Motor neuron (in vitro differentiated cells): ENCODE results near the gene ABI3BP. TPM values are rescaled to one million over a fixed set of nuclear protein-coding genes. Genes with fewer than 3 reads are reported as not detected.

Source experiments
- ATAC-seq, 8 experiments: fragments of 200-7000 bp; cut with Tn5 transposase; replicated peaks in 6 of 8; 2 replicates each; pipeline ENCODE4 v1.8.0; 2021; ENCODE audit warnings: mild to moderate bottlenecking in 8 of 8, moderate library complexity in 8 of 8
- H3K27ac ChIP-seq, 2 donors: fragments of 250-450 bp; sonication (Bioruptor Pico); 2 replicates each; pipeline ENCODE4 v1.9.0; 2021; ENCODE audit warnings: antibody characterized with exemption in 2 of 2, mild to moderate bottlenecking in 2 of 2, moderate library complexity in 1 of 2
- H3K4me1 ChIP-seq, 2 donors: fragments of 250-450 bp; sonication (Bioruptor Pico); replicated peaks in 1 of 2; 2 replicates each; pipeline ENCODE4 v1.6.1; 2021; ENCODE audit warnings: antibody characterized with exemption in 2 of 2, mild to moderate bottlenecking in 2 of 2, moderate library complexity in 1 of 2
- H3K4me3 ChIP-seq, 5 donors: fragments of 250-450 bp; sonication (Bioruptor Pico); 2 replicates each; pipeline ENCODE4 v1.9.0; 2021; ENCODE audit warnings: antibody characterized with exemption in 5 of 5, mild to moderate bottlenecking in 5 of 5, moderate library complexity in 4 of 5
- WGBS, 10 experiments: fragments of 450-650 bp; shearing (Covaris generic); methylation state at CpG; one replicate each; pipeline ENCODE4 v1.0.0; 2022; 5-methylcytosine and 5-hydroxymethylcytosine counted together
- in situ Hi-C, 9 experiments: fragments of 400-800 bp; cut with MboI; loops; one replicate each; pipeline ENCODE4 v1.15.0; 2021; ENCODE audit warnings: low sequenced_read_pairs in 9 of 9, low pct_unique_long_range_greater_than_20kb in 2 of 9; ENCODE audit not compliant: unreplicated experiment in 9 of 9
- total RNA-seq, 8 experiments: library from RNA; unstranded; fragments of 300-600 nt; gene quantifications; 2 replicates each; pipeline versions ENCODE4 v1.2.3 to v1.2.4, GENCODE V29; 2022

The ABI3BP gene
- total RNA-seq, 8 experiments from 2014 or later = 1.0 to 8.1 (median 2.3) TPM

DNA sequence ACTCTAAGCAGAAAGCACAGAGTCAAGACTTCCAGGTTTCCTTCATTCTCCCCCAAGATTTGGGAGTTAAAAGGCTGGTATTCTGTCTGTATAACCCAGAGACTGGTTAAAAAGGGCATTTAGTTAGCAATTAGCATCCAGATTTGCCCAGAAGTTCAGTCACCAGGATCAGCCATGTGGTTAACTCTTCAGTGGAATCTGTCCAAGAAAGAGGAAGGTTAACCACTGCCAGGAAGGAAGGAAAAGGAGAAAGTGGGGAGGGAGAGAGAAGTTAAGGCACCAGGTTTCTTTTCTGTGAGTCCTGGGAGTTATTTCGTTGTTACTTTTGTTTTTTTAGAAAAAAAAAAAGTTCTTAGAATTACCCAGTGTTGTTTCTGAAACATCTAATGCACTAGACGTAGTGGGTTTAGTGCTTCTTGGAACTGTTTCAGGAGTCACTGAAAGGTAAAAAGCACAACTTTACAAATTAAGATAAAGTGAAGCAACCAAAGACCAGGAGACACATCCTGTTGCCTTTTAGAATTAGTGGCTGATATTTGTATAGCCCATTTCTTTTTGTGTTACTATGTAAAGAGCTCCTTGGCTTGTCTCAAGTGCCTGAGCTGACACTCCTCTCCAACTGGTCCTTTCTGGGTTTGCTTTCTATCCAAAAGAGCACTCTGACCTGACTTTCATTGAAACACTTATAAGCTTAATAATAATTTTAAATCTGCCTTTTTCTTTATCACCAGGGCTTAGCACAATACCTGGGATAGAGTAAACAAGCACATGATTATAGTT, 128.6 kb downstream of the ABI3BP start:
- no peak overlapping the region for H3K4me3 ChIP-seq
- no peaks in the 10 kb centered on the region for H3K4me1 ChIP-seq
- WGBS, 10 experiments = 0 to 100% (median 56%) methylated on average over 1 to 2 of the region's 2 CpGs; no CpG with 5 or more reads in 1 of the 10 experiments
- in situ Hi-C loops = no loop called here
- no peak overlapping the region for H3K27ac ChIP-seq
- no peak for ATAC-seq

GRCh38 chr3:100857863-100858262, 135.4 kb downstream of the ABI3BP start:
- no peak for ATAC-seq
- H3K4me3 ChIP-seq = no peak overlapping the region
- WGBS, 10 experiments = 71 to 100% (median 88%) methylated on average over 1 to 2 of the region's 2 CpGs; no CpG with 5 or more reads in 1 of the 10 experiments
- no peak overlapping the region for H3K27ac ChIP-seq
- peaks cover under 1 to 2% of the 10 kb centered on the region in 2 donors for H3K4me1 ChIP-seq
- in situ Hi-C loops = no loop called here

DNA sequence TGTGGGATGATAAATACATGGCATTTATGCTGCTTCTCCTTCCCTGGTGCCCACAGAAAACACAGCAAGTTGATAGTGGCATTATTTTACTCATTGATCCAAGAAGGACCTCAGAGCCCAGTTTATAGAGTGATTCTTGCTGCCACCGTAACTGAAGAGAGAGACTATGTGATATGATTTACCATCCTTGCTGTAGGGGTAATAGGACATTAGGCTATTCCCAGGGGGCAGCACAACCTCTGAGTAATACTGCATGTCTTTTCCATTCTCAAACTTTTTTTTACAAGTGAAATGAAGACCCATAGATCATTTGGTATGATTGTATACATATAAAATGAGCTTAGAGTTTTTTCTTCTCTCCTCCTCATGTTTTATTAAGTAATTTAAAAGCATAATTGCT, 136.4 kb downstream of the ABI3BP start:
- peak in 3 of 8 experiments; percentile 55 to 82 (median 62) for ATAC-seq
- 40 to 100% (median 73%) methylated on average over 1 of the region's 1 CpG; no CpG with 5 or more reads in 4 of the 10 experiments for WGBS, 10 experiments

DNA sequence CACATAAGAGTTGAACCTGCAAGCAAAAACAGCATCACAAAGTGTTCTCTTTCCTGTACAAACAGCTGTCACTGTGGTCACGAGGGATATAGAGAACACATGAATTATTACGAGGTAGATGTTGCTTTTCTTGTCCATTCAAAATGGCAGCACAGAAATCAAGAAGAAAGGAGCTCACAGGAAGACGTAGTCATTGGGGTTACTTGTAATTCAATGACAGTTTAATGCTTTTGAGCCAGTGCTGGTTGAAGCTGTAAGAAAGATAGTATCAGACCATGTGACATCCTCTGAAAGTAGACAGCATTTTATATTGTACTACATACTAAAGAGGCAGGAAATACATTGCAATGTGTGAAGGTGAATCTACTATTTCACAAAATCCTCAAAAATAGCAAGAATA, 140.4 kb downstream of the ABI3BP start:
- Histone ChIP-seq H3K27ac (no peak overlapping the region), H3K4me3 (no peak overlapping the region), H3K4me1 (peaks cover 6 to 8% of the 10 kb centered on the region in 2 donors)
- 50 to 94% (median 67%) methylated on average over 1 to 3 of the region's 3 CpGs; no CpG with 5 or more reads in 1 of the 10 experiments for WGBS, 10 experiments
- peak in 5 of 8 experiments; percentile 36 to 84 (median 62) for ATAC-seq
- in situ Hi-C loops = no loop called here

More for the DNA sequence above, 136.4 kb downstream of the ABI3BP start:
- Histone ChIP-seq H3K4me3 (no peak overlapping the region), H3K4me1 (peaks cover 6 to 8% of the 10 kb centered on the region in 2 donors), H3K27ac (no peak overlapping the region)
- in situ Hi-C loops = no loop called here

- Histone ChIP-seq H3K4me1 (peaks cover 6 to 8% of the 10 kb centered on the region in 2 donors), H3K27ac (no peak overlapping the region), H3K4me3 (no peak overlapping the region)
- no peak for ATAC-seq
- in situ Hi-C loops = no loop called here
- WGBS, 10 experiments = 21 to 82% (median 64%) methylated on average over 2 of the region's 2 CpGs; no CpG with 5 or more reads in 1 of the 10 experiments
Measured at GRCh38 chr3:100850701-100851100, 142.5 kb downstream of the ABI3BP start.

DNA sequence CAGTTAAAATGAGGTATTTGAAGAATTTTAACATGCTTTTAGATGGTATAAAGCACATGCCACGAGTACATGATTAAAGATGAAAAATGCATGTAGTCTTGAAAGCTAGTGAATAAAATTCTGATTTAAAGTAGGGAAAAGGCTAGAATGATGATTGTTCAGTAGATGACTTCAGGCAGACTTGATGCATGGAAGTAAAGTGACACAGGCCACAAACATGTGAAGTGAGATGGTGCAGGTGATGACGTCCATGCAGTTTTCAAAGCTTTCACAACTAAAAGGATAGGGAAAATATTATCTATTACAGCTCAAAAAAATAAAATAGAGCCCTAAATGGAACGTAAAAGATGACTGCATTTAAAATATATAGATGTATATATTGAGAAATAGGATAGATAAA, 143.1 kb downstream of the ABI3BP start:
- H3K4me3 ChIP-seq = no peak overlapping the region
- peaks cover 6 to 8% of the 10 kb centered on the region in 2 donors for H3K4me1 ChIP-seq
- in situ Hi-C loops = no loop called here
- 18 to 92% (median 63%) methylated on average over 2 to 3 of the region's 3 CpGs; no CpG with 5 or more reads in 1 of the 10 experiments for WGBS, 10 experiments
- H3K27ac ChIP-seq = no peak overlapping the region
- ATAC-seq = no peak

- Histone ChIP-seq H3K4me1 (no peaks in the 10 kb centered on the region), H3K4me3 (no peak overlapping the region), H3K27ac (no peak overlapping the region)
- in situ Hi-C loops = loop anchor here in 1 of 9 experiments (25.0 kb wide), 1 partner anchor 518 kb away; no protein-coding TSS in a partner anchor
- ATAC-seq = no peak
- WGBS, 10 experiments = 47 to 96% (median 80%) methylated on average over 3 to 8 of the region's 8 CpGs
Measured at GRCh38 chr3:100844063-100844936, 148.9 kb downstream of the ABI3BP start.

DNA sequence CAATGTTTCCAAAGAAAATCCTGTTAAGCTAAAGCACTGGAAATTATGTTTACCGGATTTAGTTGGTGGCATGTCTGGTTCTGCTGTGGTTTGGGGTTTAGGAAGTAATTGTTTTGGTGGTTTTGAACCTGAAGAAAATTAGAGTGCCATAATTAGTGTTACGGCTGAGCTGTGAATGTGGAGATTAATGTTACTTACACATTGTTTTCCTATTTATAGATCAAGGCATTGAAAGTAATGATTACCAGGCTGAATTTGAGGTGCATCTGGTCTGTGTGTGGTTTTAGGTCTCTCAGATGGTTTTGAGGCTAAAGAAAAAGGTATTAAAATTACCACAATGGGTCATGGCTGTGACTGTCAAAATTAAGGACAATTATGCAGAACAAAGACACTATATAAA, 155.1 kb downstream of the ABI3BP start:
- no peak for ATAC-seq
- WGBS, 10 experiments = 0 to 100% (median 78%) methylated on average over 1 to 2 of the region's 2 CpGs; no CpG with 5 or more reads in 1 of the 10 experiments
- H3K27ac ChIP-seq = no peak overlapping the region
- no peak overlapping the region for H3K4me3 ChIP-seq
- no peaks in the 10 kb centered on the region for H3K4me1 ChIP-seq
- in situ Hi-C loops = loop anchor here in 1 of 9 experiments (25.0 kb wide), 1 partner anchor 524 kb away; no protein-coding TSS in a partner anchor

GRCh38 chr3:100836661-100837060, 156.6 kb downstream of the ABI3BP start:
- no peaks in the 10 kb centered on the region for H3K4me1 ChIP-seq
- no peak overlapping the region for H3K4me3 ChIP-seq
- H3K27ac ChIP-seq = no peak overlapping the region
- no peak for ATAC-seq
- WGBS, 10 experiments = 0 to 100% (median 86%) methylated on average over 1 of the region's 1 CpG; no CpG with 5 or more reads in 1 of the 10 experiments
- in situ Hi-C loops = loop anchor here in 1 of 9 experiments (25.0 kb wide), 1 partner anchor 526 kb away; no protein-coding TSS in a partner anchor

- WGBS, 10 experiments = 38 to 100% (median 77%) methylated on average over 1 to 5 of the region's 5 CpGs
- no peak for ATAC-seq
- Histone ChIP-seq H3K4me1 (no peaks in the 10 kb centered on the region), H3K27ac (no peak overlapping the region), H3K4me3 (no peak overlapping the region)
- in situ Hi-C loops = loop anchor here in 1 of 9 experiments (25.0 kb wide), 1 partner anchor 528 kb away; no protein-coding TSS in a partner anchor
Measured at GRCh38 chr3:100834332-100834731, 158.9 kb downstream of the ABI3BP start.

- no peak overlapping the region for H3K27ac ChIP-seq
- peak in 3 of 8 experiments; percentile 23 to 84 (median 27) for ATAC-seq
- H3K4me1 ChIP-seq = no peaks in the 10 kb centered on the region
- WGBS, 10 experiments = 0 to 100% (median 74%) methylated on average over 1 to 3 of the region's 3 CpGs; no CpG with 5 or more reads in 3 of the 10 experiments
- no peak overlapping the region for H3K4me3 ChIP-seq
- in situ Hi-C loops = loop anchor here in 1 of 9 experiments (25.0 kb wide), 1 partner anchor 529 kb away; no protein-coding TSS in a partner anchor
Measured at GRCh38 chr3:100833483-100833882, 159.7 kb downstream of the ABI3BP start.

DNA sequence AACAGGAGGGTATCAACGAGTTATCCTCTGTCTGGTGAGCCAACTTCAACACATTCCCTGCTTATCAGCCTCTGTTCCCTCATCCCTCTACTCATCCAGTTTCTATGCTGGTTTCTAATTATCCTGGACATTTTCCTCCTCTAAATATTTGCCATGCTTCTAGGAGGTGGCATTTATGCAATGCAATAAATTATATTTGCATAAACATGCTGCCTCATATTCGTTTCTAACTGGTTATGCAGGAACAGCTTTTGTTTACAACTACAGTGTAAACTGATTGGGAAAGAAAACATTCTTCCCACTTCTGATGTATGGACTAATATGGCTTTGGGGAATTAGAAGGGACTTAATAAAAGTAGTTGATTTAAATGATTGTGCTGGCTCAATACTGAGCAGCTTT, 161.6 kb downstream of the ABI3BP start:
- WGBS, 10 experiments = 14 to 83% (median 67%) methylated on average over 1 to 2 of the region's 2 CpGs; no CpG with 5 or more reads in 2 of the 10 experiments
- H3K4me3 ChIP-seq = no peak overlapping the region
- in situ Hi-C loops = loop anchor here in 1 of 9 experiments (25.0 kb wide), 1 partner anchor 531 kb away; no protein-coding TSS in a partner anchor
- H3K4me1 ChIP-seq = no peaks in the 10 kb centered on the region
- ATAC-seq = peak in 2 of 8 experiments; percentile 23 to 78
- no peak overlapping the region for H3K27ac ChIP-seq
